Neural progenitor cell (in vitro differentiated cells): Measurements from ENCODE around the gene CLP1. TPM values are rescaled to one million over a fixed set of nuclear protein-coding genes. Genes with fewer than 3 reads are reported as not detected.
A peak's percentile ranks its signal among the peaks of the same experiment; 100 is the strongest.

ENCODE experiments used
- DNase-seq: peaks from one replicate; pipeline ENCODE4 v3.0.0-alpha.2; 2016; ENCODE audit warnings: low spot score
- H2AFZ ChIP-seq: fragments of 200-600 bp; sonication (generic); replicated peaks from 2 replicates; pipeline ENCODE4 v1.6.1; 2016; ENCODE audit warnings: antibody characterized with exemption
- H3F3A ChIP-seq: fragments of 200-600 bp; sonication (generic); 2 replicates; pipeline ENCODE4 v1.6.1; 2016; ENCODE audit warnings: antibody characterized with exemption, low read depth
- H3K27ac ChIP-seq: fragments of 200-600 bp; sonication (generic); 2 replicates; pipeline ENCODE4 v1.5.1; 2016; ENCODE audit warnings: mild to moderate bottlenecking
- H3K27me3 ChIP-seq: fragments of 200-600 bp; sonication (generic); 2 replicates; pipeline ENCODE4 v1.6.1; 2016; ENCODE audit warnings: mild to moderate bottlenecking, moderate library complexity
- H3K36me3 ChIP-seq: fragments of 200-600 bp; sonication (generic); 2 replicates; pipeline ENCODE4 v1.5.1; 2016
- H3K4me1 ChIP-seq: fragments of 200-600 bp; sonication (generic); 2 replicates; pipeline ENCODE4 v1.6.1; 2016; ENCODE audit warnings: mixed run types
- H3K4me2 ChIP-seq: fragments of 200-600 bp; sonication (generic); 2 replicates; pipeline ENCODE4 v1.6.1; 2016
- H3K4me3 ChIP-seq: fragments of 200-600 bp; sonication (generic); 2 replicates; pipeline ENCODE4 v1.5.1; 2016
- H3K79me2 ChIP-seq: fragments of 200-600 bp; sonication (generic); 2 replicates; pipeline ENCODE4 v1.6.1; 2016; ENCODE audit warnings: low read depth
- H3K9ac ChIP-seq: fragments of 200-600 bp; sonication (generic); 2 replicates; pipeline ENCODE4 v1.6.1; 2016
- H3K9me3 ChIP-seq: fragments of 200-600 bp; sonication (generic); 2 replicates; pipeline ENCODE4 v1.5.1; 2016; ENCODE audit warnings: low read depth
- H4K20me1 ChIP-seq: fragments of 200-600 bp; sonication (generic); 2 replicates; pipeline ENCODE4 v1.6.1; 2016; ENCODE audit warnings: low read depth
- H3K27ac Mint-ChIP-seq: 3 replicates; pipeline ENCODE4 v1.8.0; 2021; ENCODE audit warnings: mixed read lengths
- H3K27me3 Mint-ChIP-seq: 2 replicates; pipeline ENCODE4 v1.8.0; 2022; ENCODE audit warnings: low read depth, mild to moderate bottlenecking, inconsistent platforms, moderate library complexity, mixed read lengths; ENCODE audit not compliant: insufficient read depth
- H3K36me3 Mint-ChIP-seq: 3 replicates; pipeline ENCODE4 v1.8.0; 2021; ENCODE audit warnings: mixed read lengths
- H3K4me1 Mint-ChIP-seq: 3 replicates; pipeline ENCODE4 v1.8.0; 2021; ENCODE audit warnings: mixed read lengths
- H3K4me3 Mint-ChIP-seq: 3 replicates; pipeline ENCODE4 v1.8.0; 2021; ENCODE audit warnings: mild to moderate bottlenecking, moderate library complexity, mixed read lengths
- H3K9me3 Mint-ChIP-seq: 3 replicates; pipeline ENCODE4 v1.8.0; 2020; ENCODE audit warnings: mixed read lengths
- EZH2 ChIP-seq: fragments of 200-600 bp; sonication (generic); IDR thresholded peaks from 2 replicates; pipeline ENCODE4 v1.6.1; 2017; ENCODE audit warnings: antibody characterized with exemption, mild to moderate bottlenecking, moderate library complexity
- EZH2phosphoT487 ChIP-seq: fragments of 200-600 bp; sonication (generic); IDR thresholded peaks from 2 replicates; pipeline ENCODE4 v1.6.1; 2017; ENCODE audit warnings: antibody characterized with exemption
- total RNA-seq: library from RNA; depleted of rRNA; stranded (reverse); fragments of >200 nt; gene quantifications from 2 replicates; pipeline ENCODE4 v1.2.3, GENCODE V29; 2015; ENCODE audit warnings: low replicate concordance
- TF ChIP-seq, protein P1 (sequence below): fragments of 200-600 bp; sonication (generic); IDR thresholded peaks from 2 replicates; pipeline ENCODE4 v1.5.1; 2017; ENCODE audit warnings: antibody characterized with exemption, mild to moderate bottlenecking

The CLP1 gene
- total RNA-seq, 1 donor from 2014 or later = 18.0 TPM

DNA sequence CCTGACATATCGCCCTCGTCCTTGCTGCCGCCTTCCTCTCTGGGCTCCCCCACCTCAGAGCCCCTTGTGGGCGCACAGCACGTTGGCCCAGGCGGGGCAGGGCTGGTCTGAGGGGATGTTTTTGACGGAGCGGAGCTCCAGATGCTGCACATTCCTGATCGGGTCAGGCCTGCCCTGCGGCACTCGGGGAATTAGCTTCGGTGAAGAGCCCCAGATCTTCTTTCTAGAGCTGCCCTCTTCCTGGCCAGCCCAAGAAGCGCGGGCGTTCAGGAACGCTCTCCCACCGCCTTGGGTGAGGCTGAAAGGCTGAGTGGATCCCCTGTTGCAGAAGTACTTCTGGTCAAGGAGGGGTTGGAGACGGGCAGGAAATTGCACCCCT lies 19.9 kb upstream of the CLP1 start:
- no peaks in the 10 kb centered on the region for H3K36me3 ChIP-seq
- H3K27ac ChIP-seq = peak overlapping the region; percentile 100
- Mint-ChIP-seq H3K27me3 (peaks cover 14% of the 10 kb centered on the region), H3K9me3 (no peaks in the 10 kb centered on the region), H3K27ac (peak overlapping the region; percentile 99), H3K4me3 (peak overlapping the region; percentile 97), H3K4me1 (peaks cover 36% of the 10 kb centered on the region), H3K36me3 (peaks cover 12% of the 10 kb centered on the region)
- H3K9me3 ChIP-seq = no peaks in the 10 kb centered on the region
- peaks cover 57% of the 10 kb centered on the region for H3K79me2 ChIP-seq
- peaks cover 57% of the 10 kb centered on the region for H3F3A ChIP-seq
- H3K9ac ChIP-seq = peak overlapping the region; percentile 48
- H3K4me2 ChIP-seq = peak overlapping the region; percentile 90
- H4K20me1 ChIP-seq = peaks cover 31% of the 10 kb centered on the region
- TF ChIP-seq EZH2phosphoT487 (no peak), EZH2 (no peak)
- TF ChIP-seq, protein P1, sequence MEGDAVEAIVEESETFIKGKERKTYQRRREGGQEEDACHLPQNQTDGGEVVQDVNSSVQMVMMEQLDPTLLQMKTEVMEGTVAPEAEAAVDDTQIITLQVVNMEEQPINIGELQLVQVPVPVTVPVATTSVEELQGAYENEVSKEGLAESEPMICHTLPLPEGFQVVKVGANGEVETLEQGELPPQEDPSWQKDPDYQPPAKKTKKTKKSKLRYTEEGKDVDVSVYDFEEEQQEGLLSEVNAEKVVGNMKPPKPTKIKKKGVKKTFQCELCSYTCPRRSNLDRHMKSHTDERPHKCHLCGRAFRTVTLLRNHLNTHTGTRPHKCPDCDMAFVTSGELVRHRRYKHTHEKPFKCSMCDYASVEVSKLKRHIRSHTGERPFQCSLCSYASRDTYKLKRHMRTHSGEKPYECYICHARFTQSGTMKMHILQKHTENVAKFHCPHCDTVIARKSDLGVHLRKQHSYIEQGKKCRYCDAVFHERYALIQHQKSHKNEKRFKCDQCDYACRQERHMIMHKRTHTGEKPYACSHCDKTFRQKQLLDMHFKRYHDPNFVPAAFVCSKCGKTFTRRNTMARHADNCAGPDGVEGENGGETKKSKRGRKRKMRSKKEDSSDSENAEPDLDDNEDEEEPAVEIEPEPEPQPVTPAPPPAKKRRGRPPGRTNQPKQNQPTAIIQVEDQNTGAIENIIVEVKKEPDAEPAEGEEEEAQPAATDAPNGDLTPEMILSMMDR = no peak
- H3K4me3 ChIP-seq = peak overlapping the region; percentile 98
- peak overlapping the region; percentile 83 for H2AFZ ChIP-seq
- no peaks in the 10 kb centered on the region for H3K27me3 ChIP-seq
- H3K4me1 ChIP-seq = peaks cover 39% of the 10 kb centered on the region
- peak; percentile 85 for DNase-seq

DNA sequence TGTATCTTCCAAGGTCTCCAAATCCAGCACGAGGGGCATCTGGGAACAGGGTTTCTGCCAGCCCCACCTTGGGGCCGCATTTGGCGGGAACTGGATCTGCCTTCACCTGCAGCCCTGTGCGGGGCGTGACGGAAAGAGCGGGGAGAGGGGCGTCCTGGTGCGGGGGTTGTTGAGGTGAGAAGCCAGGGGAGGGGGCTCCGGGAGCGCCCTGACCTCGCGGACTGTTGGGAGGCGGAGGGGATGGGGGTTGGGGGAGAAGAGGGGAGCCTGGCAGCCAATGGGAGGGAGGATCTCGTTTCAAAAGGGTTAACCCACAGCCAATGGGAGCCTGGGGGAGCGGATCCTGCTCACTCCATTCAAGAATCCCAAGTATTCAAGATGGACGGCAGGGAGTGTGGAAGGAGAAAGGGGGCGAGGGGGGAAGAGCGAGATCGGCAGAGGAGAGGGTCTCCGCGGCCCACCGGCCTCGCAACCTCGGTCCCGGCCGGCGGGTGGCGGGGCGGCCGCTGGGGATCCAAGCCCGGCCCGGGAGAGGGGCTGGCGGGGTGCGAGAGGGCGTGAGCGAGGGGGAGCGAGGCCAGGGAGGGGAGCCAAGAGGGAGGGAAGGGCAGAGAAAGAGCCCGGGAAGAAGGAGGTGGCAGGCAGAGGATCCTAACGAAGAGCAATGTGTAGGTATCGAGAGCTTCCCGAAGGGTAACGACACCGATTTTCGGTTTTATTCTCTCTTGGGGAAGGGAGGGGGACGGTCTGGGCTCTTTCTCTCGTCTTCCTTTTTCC lies 19.4 kb upstream of the CLP1 start:
- Histone ChIP-seq H3K9ac (peak overlapping the region; percentile 100), H3K4me1 (peaks cover 41% of the 10 kb centered on the region), H3K4me3 (peak overlapping the region; percentile 98), H3K4me2 (peak overlapping the region; percentile 90), H3K79me2 (peaks cover 62% of the 10 kb centered on the region), H3K9me3 (no peaks in the 10 kb centered on the region), H3K27me3 (no peaks in the 10 kb centered on the region), H3F3A (peaks cover 63% of the 10 kb centered on the region), H3K36me3 (no peaks in the 10 kb centered on the region), H2AFZ (peak overlapping the region; percentile 83), H3K27ac (peak overlapping the region; percentile 100), H4K20me1 (peaks cover 36% of the 10 kb centered on the region)
- peak overlapping the region; percentile 99 for H3K27ac Mint-ChIP-seq
- peak; percentile 97 for DNase-seq
- no peaks in the 10 kb centered on the region for H3K9me3 Mint-ChIP-seq
- H3K4me1 Mint-ChIP-seq = peaks cover 40% of the 10 kb centered on the region
- H3K4me3 Mint-ChIP-seq = peak overlapping the region; percentile 97
- TF ChIP-seq, protein P1 = no peak
- no peak for TF ChIP-seq EZH2
- TF ChIP-seq EZH2phosphoT487 = no peak
- H3K27me3 Mint-ChIP-seq = peaks cover 14% of the 10 kb centered on the region
- H3K36me3 Mint-ChIP-seq = peaks cover 15% of the 10 kb centered on the region

GRCh38 chr11:57638811-57639320 lies 18.7 kb upstream of the CLP1 start:
- no peaks in the 10 kb centered on the region for H3K9me3 ChIP-seq
- H3K4me1 Mint-ChIP-seq = peaks cover 47% of the 10 kb centered on the region
- peak overlapping the region; percentile 100 for H3K9ac ChIP-seq
- H3K4me2 ChIP-seq = peak overlapping the region; percentile 90
- peak overlapping the region; percentile 99 for H3K27ac Mint-ChIP-seq
- H3K27me3 Mint-ChIP-seq = peaks cover 12% of the 10 kb centered on the region
- no peaks in the 10 kb centered on the region for H3K9me3 Mint-ChIP-seq
- peak overlapping the region; percentile 100 for H3K27ac ChIP-seq
- H2AFZ ChIP-seq = no peak overlapping the region
- DNase-seq = peak; percentile 59
- H3K27me3 ChIP-seq = no peaks in the 10 kb centered on the region
- H4K20me1 ChIP-seq = peaks cover 43% of the 10 kb centered on the region
- TF ChIP-seq, protein P1 = no peak
- no peak for TF ChIP-seq EZH2
- TF ChIP-seq EZH2phosphoT487 = no peak
- H3K79me2 ChIP-seq = peaks cover 69% of the 10 kb centered on the region
- peaks cover 47% of the 10 kb centered on the region for H3K4me1 ChIP-seq
- H3K36me3 Mint-ChIP-seq = peaks cover 22% of the 10 kb centered on the region
- H3F3A ChIP-seq = peaks cover 69% of the 10 kb centered on the region
- H3K4me3 Mint-ChIP-seq = peak overlapping the region; percentile 97
- peak overlapping the region; percentile 98 for H3K4me3 ChIP-seq
- no peaks in the 10 kb centered on the region for H3K36me3 ChIP-seq
